Upper lobe of left lung (tissue), 6 donors: ENCODE data around the gene LGALS12. TPM values are rescaled to one million over a fixed set of nuclear protein-coding genes. Genes with fewer than 3 reads are reported as not detected.

Experiments used
- ATAC-seq, 2 donors: fragments of 200-7000 bp; cut with Tn5 transposase; one replicate each; pipeline ENCODE4 v1.9.1; 2022; ENCODE audit warnings: mild to moderate bottlenecking in 2 of 2, moderate library complexity in 2 of 2; ENCODE audit not compliant: low FRiP score in 2 of 2
- DNase-seq, 2 donors: peaks; one replicate each; pipeline ENCODE4 v3.0.0-alpha.2; 2019 to 2020
- H3K27ac ChIP-seq, 4 donors: fragments of 200-600 bp; sonication (generic); one replicate each; pipeline ENCODE4 v1.5.1; 2016 to 2019
- H3K27me3 ChIP-seq, 4 donors: fragments of 200-600 bp; sonication (generic); one replicate each; pipeline ENCODE4 v1.5.1; 2017 to 2019
- H3K36me3 ChIP-seq, 4 donors: fragments of 200-600 bp; sonication (generic); one replicate each; pipeline ENCODE4 v1.5.1; 2016 to 2019
- H3K4me1 ChIP-seq, 4 donors: fragments of 200-600 bp; sonication (generic); one replicate each; pipeline ENCODE4 v1.5.1; 2018 to 2019
- H3K4me3 ChIP-seq, 4 donors: fragments of 200-600 bp; sonication (generic); one replicate each; pipeline ENCODE4 v1.5.1; 2017 to 2019; ENCODE audit warnings: mild to moderate bottlenecking in 2 of 4, moderate library complexity in 1 of 4
- H3K9me3 ChIP-seq, 4 donors: fragments of 200-600 bp; sonication (generic); one replicate each; pipeline ENCODE4 v1.5.1; 2018 to 2019
- CTCF ChIP-seq, 6 experiments: fragments of 450-650 bp in 4 of 6; fragments of 200-600 bp in 2 of 6; sonication (generic) in 2 of 6; IDR thresholded peaks; one replicate each; pipeline ENCODE4 v1.5.1; 2016 to 2019; ENCODE audit warnings: antibody characterized with exemption in 6 of 6
- EP300 ChIP-seq, 4 donors: sonication (generic); formaldehyde crosslinking; IDR thresholded peaks; one replicate each; pipeline ENCODE4 v1.5.1; 2017; ENCODE audit warnings: antibody characterized with exemption in 4 of 4, control low read depth in 2 of 4
- POLR2A ChIP-seq, 4 donors: fragments of 450-650 bp; IDR thresholded peaks; one replicate each; pipeline ENCODE4 v1.5.1; 2016 to 2017; ENCODE audit warnings: antibody characterized with exemption in 4 of 4, mild to moderate bottlenecking in 2 of 4
- POLR2AphosphoS5 ChIP-seq, 2 donors: sonication (generic); formaldehyde crosslinking; IDR thresholded peaks; one replicate each; pipeline ENCODE4 v1.5.1; 2017; ENCODE audit warnings: antibody characterized with exemption in 2 of 2
- WGBS, 2 donors: methylation state at CpG; one replicate each; pipeline ENCODE4 v1.1.5; 2017 to 2018; 5-methylcytosine and 5-hydroxymethylcytosine counted together
- total RNA-seq, 6 donors: library from RNA; depleted of rRNA in 4 of 6; stranded (reverse); fragments of >200 nt in 4 of 6; gene quantifications; one replicate each; pipeline versions ENCODE4 v1.1.0 to v1.2.1, GENCODE V29; 2016 to 2021
- donor health status: DM: no; HTN: no; CAD: no; lungs with moderate emphysema.
- donor health status: DM: no; HTN: yes; CAD: no; lungs with severe emphysema.

The LGALS12 gene
- total RNA-seq, 6 donors from 2014 or later = 0.61 to 1.8 (median 0.76) TPM; not detected in 2

GRCh38 chr11:63503492-63503891 is 2.4 kb upstream of the LGALS12 start:
- Histone ChIP-seq H3K4me3 (no peak overlapping the region), H3K27me3 (no peaks in the 10 kb centered on the region), H3K9me3 (peaks cover 4 to 13% (median 8%) of the 10 kb centered on the region in 4 donors), H3K4me1 (peaks cover 8 to 30% (median 20%) of the 10 kb centered on the region in 4 donors), H3K36me3 (no peaks in the 10 kb centered on the region), H3K27ac (no peak overlapping the region)
- TF ChIP-seq CTCF (IDR thresholded peaks at IDR 0.05) (no peak), POLR2AphosphoS5 (IDR thresholded peaks at IDR 0.05) (no peak), EP300 (IDR thresholded peaks at IDR 0.05) (no peak), POLR2A (IDR thresholded peaks at IDR 0.05) (no peak)
- ATAC-seq (peak; percentile 67 to 72), DNase-seq (peak in 1 of 2 donors; percentile 51)
- 60 to 77% methylated on average over 6 of the region's 6 CpGs for WGBS, 2 donors

GRCh38 chr11:63504054-63504453 is 1.8 kb upstream of the LGALS12 start:
- no peak for DNase-seq
- TF ChIP-seq POLR2A (IDR thresholded peaks at IDR 0.05) (no peak), CTCF (IDR thresholded peaks at IDR 0.05) (no peak), EP300 (IDR thresholded peaks at IDR 0.05) (no peak), POLR2AphosphoS5 (IDR thresholded peaks at IDR 0.05) (no peak)
- Histone ChIP-seq H3K9me3 (peaks cover 4 to 13% (median 8%) of the 10 kb centered on the region in 4 donors), H3K27me3 (no peaks in the 10 kb centered on the region), H3K4me1 (peaks cover 8 to 30% (median 20%) of the 10 kb centered on the region in 4 donors), H3K27ac (no peak overlapping the region), H3K36me3 (no peaks in the 10 kb centered on the region), H3K4me3 (no peak overlapping the region)
- no peak for ATAC-seq
- 77 to 89% methylated on average over 1 of the region's 1 CpG for WGBS, 2 donors

- TF ChIP-seq POLR2A (IDR thresholded peaks at IDR 0.05) = no peak
- ATAC-seq (peak in 1 of 2 donors; percentile 30), DNase-seq (peak in 1 of 2 donors; percentile 62)
- Histone ChIP-seq H3K4me1 (peaks cover 8 to 30% (median 20%) of the 10 kb centered on the region in 4 donors), H3K9me3 (peaks cover 0 to 5% (median 5%) of the 10 kb centered on the region in 4 donors), H3K27me3 (no peaks in the 10 kb centered on the region), H3K4me3 (no peak overlapping the region), H3K36me3 (no peaks in the 10 kb centered on the region), H3K27ac (peak overlapping the region in 1 of 4 donors; percentile 40)
- 56 to 62% methylated on average over 4 of the region's 4 CpGs for WGBS, 2 donors
Observed at GRCh38 chr11:63504933-63505586, 824 bp upstream of the LGALS12 start.

- no peak for ATAC-seq
- H3K4me1 ChIP-seq = peaks cover 12 to 33% (median 30%) of the 10 kb centered on the region in 4 donors
- H3K4me3 ChIP-seq = no peak overlapping the region
- no peaks in the 10 kb centered on the region for H3K9me3 ChIP-seq
- WGBS, 2 donors = 93% methylated on average over 2 of the region's 2 CpGs; no CpG with 5 or more reads in 1 of the 2 donors
- H3K27me3 ChIP-seq = no peaks in the 10 kb centered on the region
- DNase-seq = no peak
- no peak for TF ChIP-seq EP300 (IDR thresholded peaks at IDR 0.05)
- TF ChIP-seq CTCF (IDR thresholded peaks at IDR 0.05) = no peak
- TF ChIP-seq POLR2A (IDR thresholded peaks at IDR 0.05) = no peak
- TF ChIP-seq POLR2AphosphoS5 (IDR thresholded peaks at IDR 0.05) = no peak
- H3K27ac ChIP-seq = no peak overlapping the region
- H3K36me3 ChIP-seq = no peaks in the 10 kb centered on the region
Observed at GRCh38 chr11:63506876-63507275, 992 bp downstream of the LGALS12 start.

- H3K27ac ChIP-seq = no peak overlapping the region
- H3K4me3 ChIP-seq = no peak overlapping the region
- H3K36me3 ChIP-seq = no peaks in the 10 kb centered on the region
- TF ChIP-seq POLR2A (IDR thresholded peaks at IDR 0.05) (no peak), POLR2AphosphoS5 (IDR thresholded peaks at IDR 0.05) (no peak), EP300 (IDR thresholded peaks at IDR 0.05) (no peak), CTCF (IDR thresholded peaks at IDR 0.05) (no peak)
- DNase-seq (no peak), ATAC-seq (no peak)
- H3K9me3 ChIP-seq = no peaks in the 10 kb centered on the region
- peaks cover 12 to 33% (median 30%) of the 10 kb centered on the region in 4 donors for H3K4me1 ChIP-seq
- H3K27me3 ChIP-seq = no peaks in the 10 kb centered on the region
- WGBS, 2 donors = 74 to 80% methylated on average over 2 of the region's 2 CpGs
Observed at GRCh38 chr11:63507511-63507910, 1.6 kb downstream of the LGALS12 start.
